ENCODE results near the gene WRAP53. TPM values are rescaled to one million over a fixed set of nuclear protein-coding genes. Genes with fewer than 3 reads are reported as not detected.

The WRAP53 gene
- total and polyA plus RNA-seq, 2 of the 13 experiments (the other 11 are each of a cell fraction or from before 2014, with no cell fraction given), result 7.0 to 19.5 TPM

GRCh38 chr17:7716901-7717755, 28.9 kb downstream of the WRAP53 start, which contains the start of gene DNAH2 (continued):
- TF ChIP-seq, protein P1, sequence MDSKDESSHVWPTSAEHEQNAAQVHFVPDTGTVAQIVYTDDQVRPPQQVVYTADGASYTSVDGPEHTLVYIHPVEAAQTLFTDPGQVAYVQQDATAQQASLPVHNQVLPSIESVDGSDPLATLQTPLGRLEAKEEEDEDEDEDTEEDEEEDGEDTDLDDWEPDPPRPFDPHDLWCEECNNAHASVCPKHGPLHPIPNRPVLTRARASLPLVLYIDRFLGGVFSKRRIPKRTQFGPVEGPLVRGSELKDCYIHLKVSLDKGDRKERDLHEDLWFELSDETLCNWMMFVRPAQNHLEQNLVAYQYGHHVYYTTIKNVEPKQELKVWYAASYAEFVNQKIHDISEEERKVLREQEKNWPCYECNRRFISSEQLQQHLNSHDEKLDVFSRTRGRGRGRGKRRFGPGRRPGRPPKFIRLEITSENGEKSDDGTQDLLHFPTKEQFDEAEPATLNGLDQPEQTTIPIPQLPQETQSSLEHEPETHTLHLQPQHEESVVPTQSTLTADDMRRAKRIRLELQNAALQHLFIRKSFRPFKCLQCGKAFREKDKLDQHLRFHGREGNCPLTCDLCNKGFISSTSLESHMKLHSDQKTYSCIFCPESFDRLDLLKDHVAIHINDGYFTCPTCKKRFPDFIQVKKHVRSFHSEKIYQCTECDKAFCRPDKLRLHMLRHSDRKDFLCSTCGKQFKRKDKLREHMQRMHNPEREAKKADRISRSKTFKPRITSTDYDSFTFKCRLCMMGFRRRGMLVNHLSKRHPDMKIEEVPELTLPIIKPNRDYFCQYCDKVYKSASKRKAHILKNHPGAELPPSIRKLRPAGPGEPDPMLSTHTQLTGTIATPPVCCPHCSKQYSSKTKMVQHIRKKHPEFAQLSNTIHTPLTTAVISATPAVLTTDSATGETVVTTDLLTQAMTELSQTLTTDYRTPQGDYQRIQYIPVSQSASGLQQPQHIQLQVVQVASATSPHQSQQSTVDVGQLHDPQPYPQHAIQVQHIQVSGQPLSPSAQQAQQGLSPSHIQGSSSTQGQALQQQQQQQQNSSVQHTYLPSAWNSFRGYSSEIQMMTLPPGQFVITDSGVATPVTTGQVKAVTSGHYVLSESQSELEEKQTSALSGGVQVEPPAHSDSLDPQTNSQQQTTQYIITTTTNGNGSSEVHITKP (CRISPR knock-in tag; IDR thresholded peaks at IDR 0.05; ENCODE audit: low read depth), result peak; percentile 50; the same call in 1 of the 2 replicates
- TF ChIP-seq UBTF (CRISPR knock-in tag; IDR thresholded peaks at IDR 0.05), result peak; percentile 57; the same call in 1 of the 2 replicates
- peak; percentile 69 for TF ChIP-seq HNRNPLL (IDR thresholded peaks at IDR 0.05; ENCODE audit: low read depth, low read length, poor library complexity, severe bottlenecking)
- peak; percentile 71 for TF ChIP-seq RAD21 (CRISPR knock-in tag; IDR thresholded peaks at IDR 0.05)
- peak; percentile 30; the same call in 1 of the 2 replicates for TF ChIP-seq SOX5 (CRISPR knock-in tag; IDR thresholded peaks at IDR 0.05; ENCODE audit: borderline replicate concordance)
- TF ChIP-seq HIVEP1 (CRISPR knock-in tag; IDR thresholded peaks at IDR 0.05), result peak; percentile 80
- TF ChIP-seq THAP11 (CRISPR knock-in tag; IDR thresholded peaks at IDR 0.05), result peak; percentile 80
- no peak for TF ChIP-seq SOX6 (IDR thresholded peaks at IDR 0.05)
- TF ChIP-seq SOX6 (CRISPR knock-in tag; IDR thresholded peaks at IDR 0.05), result peak; percentile 54
- TF ChIP-seq ZNF550 (CRISPR knock-in tag; IDR thresholded peaks at IDR 0.05; ENCODE audit: borderline replicate concordance), result no peak
- TF ChIP-seq XRCC5 (optimal IDR thresholded peaks at IDR 0.05; ENCODE audit: low read length), result peak; percentile 76
- peak; percentile 86; the same call in 1 of the 2 replicates for TF ChIP-seq ZNF598 (CRISPR knock-in tag; IDR thresholded peaks at IDR 0.05; ENCODE audit: borderline replicate concordance)
- peak; percentile 71 for TF ChIP-seq STAG1 (CRISPR knock-in tag; IDR thresholded peaks at IDR 0.05)
- TF ChIP-seq ZNF329 (CRISPR knock-in tag; IDR thresholded peaks at IDR 0.05; ENCODE audit: low read depth), result no peak
- TF ChIP-seq MEIS2 (CRISPR knock-in tag; IDR thresholded peaks at IDR 0.05), result 0 out of 2 replicates have a peak, but pooled peaks have one; percentile 33
- no peak for TF ChIP-seq NCOA5 (CRISPR knock-in tag; IDR thresholded peaks at IDR 0.05)
- peak; percentile 62; the same call in 1 of the 2 replicates for TF ChIP-seq TBX2 (CRISPR knock-in tag; IDR thresholded peaks at IDR 0.05; ENCODE audit: borderline replicate concordance)
- peak; percentile 58; the same call in 1 of the 2 replicates for TF ChIP-seq MTA1 (CRISPR knock-in tag; IDR thresholded peaks at IDR 0.05; ENCODE audit: borderline replicate concordance)
- TF ChIP-seq BHLHE40 (IDR thresholded peaks at IDR 0.05; ENCODE audit: low read length), result 0 out of 2 replicates have a peak, but pooled peaks have one; percentile 38
- TF ChIP-seq ARHGAP35 (CRISPR knock-in tag; IDR thresholded peaks at IDR 0.05; ENCODE audit: borderline replicate concordance), result peak; percentile 46; the same call in 1 of the 2 replicates
- TF ChIP-seq, protein P2, sequence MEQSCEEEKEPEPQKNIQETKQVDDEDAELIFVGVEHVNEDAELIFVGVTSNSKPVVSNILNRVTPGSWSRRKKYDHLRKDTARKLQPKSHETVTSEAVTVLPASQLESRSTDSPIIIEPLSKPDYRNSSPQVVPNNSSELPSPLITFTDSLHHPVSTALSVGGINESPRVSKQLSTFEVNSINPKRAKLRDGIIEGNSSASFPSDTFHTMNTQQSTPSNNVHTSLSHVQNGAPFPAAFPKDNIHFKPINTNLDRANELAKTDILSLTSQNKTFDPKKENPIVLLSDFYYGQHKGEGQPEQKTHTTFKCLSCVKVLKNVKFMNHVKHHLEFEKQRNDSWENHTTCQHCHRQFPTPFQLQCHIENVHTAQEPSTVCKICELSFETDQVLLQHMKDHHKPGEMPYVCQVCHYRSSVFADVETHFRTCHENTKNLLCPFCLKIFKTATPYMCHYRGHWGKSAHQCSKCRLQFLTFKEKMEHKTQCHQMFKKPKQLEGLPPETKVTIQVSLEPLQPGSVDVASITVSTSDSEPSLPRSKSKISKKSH (CRISPR knock-in tag; IDR thresholded peaks at IDR 0.05; ENCODE audit: borderline replicate concordance), result peak; percentile 43; the same call in 1 of the 2 replicates
- 0 out of 2 replicates have a peak, but pooled peaks have one; percentile 30 for TF ChIP-seq PHF8 (CRISPR knock-in tag; IDR thresholded peaks at IDR 0.05)
